Activated T-helper 1 cell treated with anti-CD3 and anti-CD28 coated beads, Interleukin-12 subunit alpha, Interleukin-12 subunit beta, Interleukin-2, Interleukin-4 antibody, amounts not matched to agents 30 ng/mL and 10 ng/mL and 1 ng/mL, durations not matched to agents 14 hours and 24 hours and 36 hours (primary cell): ENCODE measurements around the gene PFDN1. TPM values are rescaled to one million over a fixed set of nuclear protein-coding genes. Genes with fewer than 3 reads are reported as not detected.
A peak's percentile ranks its signal among the peaks of the same experiment; 100 is the strongest.

Source experiments
- DNase-seq: peaks from one replicate; pipeline ENCODE4 v3.0.0; 2021; ENCODE audit warnings: low spot score
- H3K27ac Mint-ChIP-seq: one replicate; pipeline ENCODE4 v1.8.0; 2021; ENCODE audit warnings: mild to moderate bottlenecking, mixed read lengths
- H3K27me3 Mint-ChIP-seq: one replicate; pipeline ENCODE4 v1.8.0; 2022; ENCODE audit warnings: mild to moderate bottlenecking, moderate library complexity, mixed read lengths; ENCODE audit not compliant: insufficient read depth
- H3K36me3 Mint-ChIP-seq: one replicate; pipeline ENCODE4 v1.8.0; 2021; ENCODE audit warnings: low read depth, mixed read lengths
- H3K4me1 Mint-ChIP-seq: one replicate; pipeline ENCODE4 v1.8.0; 2021; ENCODE audit warnings: low read depth, mixed read lengths
- H3K4me3 Mint-ChIP-seq: one replicate; pipeline ENCODE4 v1.8.0; 2021; ENCODE audit warnings: mild to moderate bottlenecking, moderate library complexity, mixed read lengths
- H3K9me3 Mint-ChIP-seq: one replicate; pipeline ENCODE4 v1.8.0; 2021; ENCODE audit warnings: mixed read lengths
- intact Hi-C: fragments of 100-400 bp; cut with micrococcal nuclease; formaldehyde crosslinking; loops from one replicate; pipeline ENCODE4 v1.15.1; 2024
- total RNA-seq: library from RNA; stranded (reverse); gene quantifications from 2 replicates; pipeline ENCODE4 v1.2.3, GENCODE V29; 2022

Gene PFDN1
- total RNA-seq, 1 donor from 2014 or later: 60.6 TPM

GRCh38 chr5:140284013-140284412 lies 18.9 kb downstream of the PFDN1 start:
- Mint-ChIP-seq H3K4me3 (no peak overlapping the region), H3K27me3 (no peaks in the 10 kb centered on the region), H3K36me3 (peaks cover 5% of the 10 kb centered on the region), H3K9me3 (no peaks in the 10 kb centered on the region), H3K4me1 (peaks cover 40% of the 10 kb centered on the region), H3K27ac (no peak overlapping the region)
- intact Hi-C loops: no loop called here
- no peak for DNase-seq

- DNase-seq: no peak
- H3K4me3 Mint-ChIP-seq: no peak overlapping the region
- H3K9me3 Mint-ChIP-seq: peaks cover 7% of the 10 kb centered on the region
- peaks cover 12% of the 10 kb centered on the region for H3K36me3 Mint-ChIP-seq
- peaks cover 31% of the 10 kb centered on the region for H3K4me1 Mint-ChIP-seq
- intact Hi-C loops: no loop called here
- no peak overlapping the region for H3K27ac Mint-ChIP-seq
- no peaks in the 10 kb centered on the region for H3K27me3 Mint-ChIP-seq
These were observed 20.6 kb downstream of the PFDN1 start for GRCh38 chr5:140282266-140282665.

GRCh38 chr5:140275837-140276236 lies 27.1 kb downstream of the PFDN1 start:
- H3K4me1 Mint-ChIP-seq: peaks cover 17% of the 10 kb centered on the region

GRCh38 chr5:140273401-140273877 lies 29.5 kb downstream of the PFDN1 start:
- no peaks in the 10 kb centered on the region for H3K27me3 Mint-ChIP-seq
- H3K9me3 Mint-ChIP-seq: peaks cover 8% of the 10 kb centered on the region
- no peak overlapping the region for H3K27ac Mint-ChIP-seq
- no peak overlapping the region for H3K4me3 Mint-ChIP-seq
- intact Hi-C loops: no loop called here
- H3K36me3 Mint-ChIP-seq: peaks cover 30% of the 10 kb centered on the region
- DNase-seq: no peak
- H3K4me1 Mint-ChIP-seq: peaks cover 13% of the 10 kb centered on the region

More at GRCh38 chr5:140275837-140276236, 27.1 kb downstream of the PFDN1 start:
- no peak overlapping the region for H3K27ac Mint-ChIP-seq
- peaks cover 26% of the 10 kb centered on the region for H3K36me3 Mint-ChIP-seq
- intact Hi-C loops: no loop called here
- H3K9me3 Mint-ChIP-seq: peaks cover 8% of the 10 kb centered on the region
- H3K27me3 Mint-ChIP-seq: no peaks in the 10 kb centered on the region
- no peak for DNase-seq
- no peak overlapping the region for H3K4me3 Mint-ChIP-seq

GRCh38 chr5:140270008-140270407 lies 32.9 kb downstream of the PFDN1 start:
- Mint-ChIP-seq H3K9me3 (no peaks in the 10 kb centered on the region), H3K4me3 (no peak overlapping the region), H3K27ac (no peak overlapping the region), H3K27me3 (no peaks in the 10 kb centered on the region), H3K4me1 (peaks cover 38% of the 10 kb centered on the region), H3K36me3 (peaks cover 31% of the 10 kb centered on the region)
- DNase-seq: no peak
- intact Hi-C loops: no loop called here

GRCh38 chr5:140267559-140268018 lies 35.3 kb downstream of the PFDN1 start:
- DNase-seq: no peak
- intact Hi-C loops: no loop called here
- peak overlapping the region; percentile 25 for H3K27ac Mint-ChIP-seq
- peaks cover 26% of the 10 kb centered on the region for H3K36me3 Mint-ChIP-seq
- H3K4me1 Mint-ChIP-seq: peaks cover 39% of the 10 kb centered on the region
- H3K27me3 Mint-ChIP-seq: no peaks in the 10 kb centered on the region
- peak overlapping the region; percentile 9 for H3K4me3 Mint-ChIP-seq
- no peaks in the 10 kb centered on the region for H3K9me3 Mint-ChIP-seq

GRCh38 chr5:140267201-140267540 lies 35.7 kb downstream of the PFDN1 start:
- peak overlapping the region; percentile 9 for H3K4me3 Mint-ChIP-seq
- DNase-seq: no peak
- peak overlapping the region; percentile 25 for H3K27ac Mint-ChIP-seq
- intact Hi-C loops: no loop called here
- no peaks in the 10 kb centered on the region for H3K9me3 Mint-ChIP-seq
- H3K27me3 Mint-ChIP-seq: no peaks in the 10 kb centered on the region
- H3K36me3 Mint-ChIP-seq: peaks cover 28% of the 10 kb centered on the region
- peaks cover 39% of the 10 kb centered on the region for H3K4me1 Mint-ChIP-seq

GRCh38 chr5:140266471-140267200 lies 36.3 kb downstream of the PFDN1 start:
- intact Hi-C loops: no loop called here
- no peak for DNase-seq

GRCh38 chr5:140265845-140266244 lies 37.1 kb downstream of the PFDN1 start:
- Mint-ChIP-seq H3K4me1 (peaks cover 49% of the 10 kb centered on the region), H3K36me3 (peaks cover 26% of the 10 kb centered on the region), H3K9me3 (no peaks in the 10 kb centered on the region), H3K4me3 (peak overlapping the region; percentile 50), H3K27me3 (no peaks in the 10 kb centered on the region), H3K27ac (peak overlapping the region; percentile 46)
- DNase-seq: no peak
- intact Hi-C loops: loop anchor here (1.0 kb wide), 1 partner anchor 15 kb away; no protein-coding TSS in a partner anchor

More at GRCh38 chr5:140266471-140267200, 36.3 kb downstream of the PFDN1 start:
- H3K9me3 Mint-ChIP-seq: no peaks in the 10 kb centered on the region
- peaks cover 27% of the 10 kb centered on the region for H3K36me3 Mint-ChIP-seq
- H3K4me3 Mint-ChIP-seq: peak overlapping the region; percentile 9
- H3K27ac Mint-ChIP-seq: peak overlapping the region; percentile 46
- H3K4me1 Mint-ChIP-seq: peaks cover 42% of the 10 kb centered on the region
- no peaks in the 10 kb centered on the region for H3K27me3 Mint-ChIP-seq

GRCh38 chr5:140262839-140263238 lies 40.1 kb downstream of the PFDN1 start:
- Mint-ChIP-seq H3K4me1 (peaks cover 53% of the 10 kb centered on the region), H3K36me3 (peaks cover 34% of the 10 kb centered on the region), H3K27me3 (no peaks in the 10 kb centered on the region), H3K9me3 (no peaks in the 10 kb centered on the region), H3K4me3 (no peak overlapping the region), H3K27ac (no peak overlapping the region)
- intact Hi-C loops: no loop called here
- DNase-seq: no peak

GRCh38 chr5:140262221-140262620 lies 40.7 kb downstream of the PFDN1 start:
- intact Hi-C loops: no loop called here
- Mint-ChIP-seq H3K27ac (no peak overlapping the region), H3K27me3 (no peaks in the 10 kb centered on the region), H3K4me1 (peaks cover 47% of the 10 kb centered on the region), H3K4me3 (no peak overlapping the region), H3K36me3 (peaks cover 36% of the 10 kb centered on the region), H3K9me3 (no peaks in the 10 kb centered on the region)
- no peak for DNase-seq

GRCh38 chr5:140261403-140262171 lies 41.3 kb downstream of the PFDN1 start:
- H3K9me3 Mint-ChIP-seq: no peaks in the 10 kb centered on the region
- DNase-seq: no peak
- intact Hi-C loops: loop anchor here (1.0 kb wide), 1 partner anchor 10 kb away; no protein-coding TSS in a partner anchor
- H3K27ac Mint-ChIP-seq: no peak overlapping the region
- no peak overlapping the region for H3K4me3 Mint-ChIP-seq
- peaks cover 38% of the 10 kb centered on the region for H3K36me3 Mint-ChIP-seq
- H3K4me1 Mint-ChIP-seq: peaks cover 40% of the 10 kb centered on the region
- H3K27me3 Mint-ChIP-seq: no peaks in the 10 kb centered on the region

GRCh38 chr5:140260089-140260656 lies 42.7 kb downstream of the PFDN1 start:
- Mint-ChIP-seq H3K27me3 (no peaks in the 10 kb centered on the region), H3K4me1 (peaks cover 26% of the 10 kb centered on the region), H3K36me3 (peaks cover 29% of the 10 kb centered on the region), H3K9me3 (no peaks in the 10 kb centered on the region), H3K27ac (no peak overlapping the region), H3K4me3 (no peak overlapping the region)
- intact Hi-C loops: no loop called here
- DNase-seq: no peak
